CD8-positive, alpha-beta memory T cell (primary cell): Measurements from ENCODE around the gene ATF7. TPM values are rescaled to one million over a fixed set of nuclear protein-coding genes. Genes with fewer than 3 reads are reported as not detected.
"Not testable (repeated sequence)": the region's sequence is repeated elsewhere in the genome, so short reads cannot be mapped to it uniquely, and the experiment has no call there.

Source experiments
- CTCF ChIA-PET: fragments of 350-600 bp; sonication (Branson Sonifier 250); formaldehyde crosslinking; loops from one replicate; lab custom pipeline; 2021; ENCODE audit warnings: antibody characterized with exemption; lab: Charles Lee
- POLR2A ChIA-PET: fragments of 350-600 bp; sonication (Branson Sonifier 250); formaldehyde crosslinking; loops from one replicate; lab custom pipeline; 2021; ENCODE audit warnings: antibody characterized with exemption; lab: Charles Lee
- DNase-seq, 5 donors: peaks; one replicate each; pipeline versions ENCODE4 v3.0.0 to v3.0.0-alpha.2; 2020 to 2022; ENCODE audit warnings: mixed read lengths in 1 of 5
- H3K27ac ChIP-seq: one replicate; pipeline ENCODE4 v1.7.0; 2013; ENCODE audit warnings: low read depth, mild to moderate bottlenecking, low read length, moderate library complexity
- H3K27me3 ChIP-seq: 2 replicates; pipeline ENCODE4 v1.7.0; 2013; ENCODE audit warnings: low read length, mild to moderate bottlenecking; ENCODE audit not compliant: insufficient read depth, poor library complexity, severe bottlenecking
- H3K36me3 ChIP-seq: 2 replicates; pipeline ENCODE4 v1.7.0; 2013; ENCODE audit warnings: mild to moderate bottlenecking, low read length, moderate library complexity; ENCODE audit not compliant: insufficient read depth
- H3K4me1 ChIP-seq: 2 replicates; pipeline ENCODE4 v1.7.0; 2013; ENCODE audit warnings: mild to moderate bottlenecking, low read length, moderate library complexity; ENCODE audit not compliant: insufficient read depth
- H3K4me3 ChIP-seq: 2 replicates; pipeline ENCODE4 v1.7.0; 2013; ENCODE audit warnings: mild to moderate bottlenecking, low read length
- H3K9me3 ChIP-seq: 2 replicates; pipeline ENCODE4 v1.7.0; 2013; ENCODE audit warnings: mild to moderate bottlenecking, low read length
- H3K27ac Mint-ChIP-seq, 8 donors: one replicate each; pipeline ENCODE4 v1.8.0; 2020 to 2021; ENCODE audit warnings: mixed read lengths in 8 of 8, mild to moderate bottlenecking in 6 of 8, inconsistent platforms in 3 of 8, moderate library complexity in 3 of 8
- H3K27me3 Mint-ChIP-seq, 2 donors: one replicate each; pipeline ENCODE4 v1.8.0; 2020 to 2021; ENCODE audit warnings: mixed read lengths in 2 of 2, mild to moderate bottlenecking in 1 of 2, moderate library complexity in 1 of 2
- H3K36me3 Mint-ChIP-seq, 3 donors: one replicate each; pipeline ENCODE4 v1.8.0; 2020 to 2021; ENCODE audit warnings: mixed read lengths in 3 of 3, inconsistent platforms in 1 of 3, mild to moderate bottlenecking in 1 of 3
- H3K4me1 Mint-ChIP-seq, 3 donors: one replicate each; pipeline ENCODE4 v1.8.0; 2020 to 2021; ENCODE audit warnings: mixed read lengths in 3 of 3, inconsistent platforms in 1 of 3, mild to moderate bottlenecking in 1 of 3
- H3K4me3 Mint-ChIP-seq, 7 donors: one replicate each; pipeline ENCODE4 v1.8.0; 2020 to 2021; ENCODE audit warnings: mixed read lengths in 7 of 7, mild to moderate bottlenecking in 6 of 7, moderate library complexity in 4 of 7, inconsistent platforms in 2 of 7
- H3K9me3 Mint-ChIP-seq, 5 donors: one replicate each; pipeline ENCODE4 v1.8.0; 2020 to 2022; ENCODE audit warnings: mixed read lengths in 5 of 5, mild to moderate bottlenecking in 3 of 5, moderate library complexity in 2 of 5, inconsistent platforms in 1 of 5
- polyA plus RNA-seq: library from polyadenylated mRNA; unstranded; fragments of 300-500 nt; fragmentation: Illumina TruSeq; gene quantifications from one replicate; pipeline ENCODE4 v1.2.3, GENCODE V29; 2021
- total RNA-seq, 2 experiments: library from RNA; stranded (reverse); gene quantifications; one replicate each; pipeline ENCODE4 v1.2.3, GENCODE V29; 2021

Gene ATF7
- total and polyA plus RNA-seq, 3 experiments from 2014 or later = 13.4 to 28.1 (median 27.6) TPM

DNA sequence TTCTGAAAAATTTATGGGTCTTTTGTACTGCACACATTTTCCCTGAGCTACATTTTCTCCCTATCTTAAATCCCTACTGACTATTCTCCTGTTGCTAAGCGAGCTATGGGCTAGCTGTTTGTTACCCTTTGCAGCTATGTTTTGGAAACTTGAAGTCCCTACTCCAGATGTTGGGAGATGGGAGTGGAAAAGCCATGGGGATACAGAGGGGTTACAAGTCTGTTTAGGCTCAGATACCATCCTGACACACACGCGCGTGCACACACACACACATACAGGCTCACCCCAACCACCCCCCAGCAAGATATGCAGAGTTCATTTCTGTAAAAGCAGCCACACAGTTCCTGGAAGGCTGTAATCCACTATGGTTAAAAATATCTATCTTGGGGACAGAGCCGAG lies 33.9 kb upstream of the ATF7 start:
- H3K36me3 ChIP-seq = no peaks in the 10 kb centered on the region
- H3K36me3 Mint-ChIP-seq = peaks cover 5 to 29% (median 10%) of the 10 kb centered on the region in 3 donors
- H3K27me3 Mint-ChIP-seq = no peaks in the 10 kb centered on the region
- ChIA-PET POLR2A (no interaction called here), CTCF (no interaction called here)
- no peak overlapping the region for H3K4me3 ChIP-seq
- H3K4me3 Mint-ChIP-seq = no peak overlapping the region
- no peaks in the 10 kb centered on the region for H3K27me3 ChIP-seq
- H3K4me1 Mint-ChIP-seq = no peaks in the 10 kb centered on the region
- no peaks in the 10 kb centered on the region for H3K9me3 Mint-ChIP-seq
- H3K27ac ChIP-seq = no peak overlapping the region
- H3K9me3 ChIP-seq = no peaks in the 10 kb centered on the region
- H3K4me1 ChIP-seq = no peaks in the 10 kb centered on the region
- no peak for DNase-seq
- H3K27ac Mint-ChIP-seq = peak overlapping the region in 1 of 8 donors; percentile 75

DNA sequence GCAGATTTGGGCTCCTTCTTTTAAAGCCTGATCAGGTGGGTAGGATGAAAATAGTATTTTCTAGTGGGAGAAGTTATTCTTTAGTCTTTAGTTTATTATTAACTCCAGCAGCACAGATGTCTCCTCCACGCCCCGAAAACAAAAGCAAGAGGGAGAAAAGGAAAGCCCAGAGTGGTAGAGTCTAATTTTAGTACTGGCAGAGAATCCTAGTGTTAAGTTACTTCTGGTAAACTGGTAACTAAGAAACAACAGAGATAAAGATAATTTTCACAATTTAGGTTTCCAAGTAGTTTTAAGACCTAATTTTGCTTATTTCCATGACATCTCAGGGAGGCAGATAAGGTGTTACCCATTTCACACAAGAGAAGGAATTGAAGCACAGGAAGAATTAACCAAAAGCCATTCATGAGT lies 33.4 kb upstream of the ATF7 start:
- no peaks in the 10 kb centered on the region for H3K36me3 ChIP-seq
- peaks cover 5 to 24% (median 7%) of the 10 kb centered on the region in 3 donors for H3K36me3 Mint-ChIP-seq
- H3K4me3 Mint-ChIP-seq = no peak overlapping the region
- no peaks in the 10 kb centered on the region for H3K9me3 ChIP-seq
- H3K27me3 Mint-ChIP-seq = no peaks in the 10 kb centered on the region
- DNase-seq = no peak
- H3K4me1 ChIP-seq = no peaks in the 10 kb centered on the region
- ChIA-PET POLR2A (no interaction called here), CTCF (no interaction called here)
- H3K9me3 Mint-ChIP-seq = no peaks in the 10 kb centered on the region
- H3K27ac ChIP-seq = no peak overlapping the region
- H3K4me3 ChIP-seq = no peak overlapping the region
- no peaks in the 10 kb centered on the region for H3K27me3 ChIP-seq
- H3K27ac Mint-ChIP-seq = peak overlapping the region in 1 of 8 donors; percentile 0
- no peaks in the 10 kb centered on the region for H3K4me1 Mint-ChIP-seq

DNA sequence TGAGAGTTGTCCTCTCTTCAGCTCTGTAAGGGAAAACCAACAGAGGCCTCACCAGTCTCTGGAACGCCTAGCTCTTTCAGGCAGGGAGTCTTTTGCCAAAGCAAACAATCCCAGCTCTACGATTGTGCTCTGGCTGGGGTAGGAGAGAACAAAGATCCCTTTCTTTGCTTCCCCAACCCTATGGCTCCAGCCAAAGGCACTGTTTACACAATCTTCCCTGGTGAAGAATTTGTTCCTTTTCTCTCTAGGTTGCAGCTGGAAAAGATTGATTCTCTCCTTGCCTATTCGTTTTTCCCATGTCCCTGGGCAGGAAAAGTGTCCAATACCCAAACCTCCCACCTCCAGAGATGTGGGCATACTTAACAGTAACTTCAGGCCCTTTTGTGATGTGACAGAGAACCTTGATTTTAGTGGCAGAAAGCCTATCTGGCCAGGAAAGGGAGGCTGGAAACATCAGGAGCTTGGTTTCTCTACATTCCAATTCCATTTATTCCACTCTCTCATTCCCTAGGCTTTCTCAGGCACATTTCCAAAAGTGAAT lies 32.9 kb upstream of the ATF7 start:
- no peak for DNase-seq
- no peaks in the 10 kb centered on the region for H3K9me3 ChIP-seq
- H3K36me3 ChIP-seq = no peaks in the 10 kb centered on the region
- no peaks in the 10 kb centered on the region for H3K4me1 Mint-ChIP-seq
- no peaks in the 10 kb centered on the region for H3K27me3 ChIP-seq
- H3K9me3 Mint-ChIP-seq = no peaks in the 10 kb centered on the region
- ChIA-PET POLR2A (no interaction called here), CTCF (no interaction called here)
- H3K4me3 Mint-ChIP-seq = no peak overlapping the region
- peak overlapping the region in 1 of 8 donors; percentile 0 for H3K27ac Mint-ChIP-seq
- H3K27ac ChIP-seq = no peak overlapping the region
- H3K4me1 ChIP-seq = no peaks in the 10 kb centered on the region
- H3K36me3 Mint-ChIP-seq = peaks cover 4 to 21% (median 5%) of the 10 kb centered on the region in 3 donors
- no peaks in the 10 kb centered on the region for H3K27me3 Mint-ChIP-seq
- H3K4me3 ChIP-seq = no peak overlapping the region

DNA sequence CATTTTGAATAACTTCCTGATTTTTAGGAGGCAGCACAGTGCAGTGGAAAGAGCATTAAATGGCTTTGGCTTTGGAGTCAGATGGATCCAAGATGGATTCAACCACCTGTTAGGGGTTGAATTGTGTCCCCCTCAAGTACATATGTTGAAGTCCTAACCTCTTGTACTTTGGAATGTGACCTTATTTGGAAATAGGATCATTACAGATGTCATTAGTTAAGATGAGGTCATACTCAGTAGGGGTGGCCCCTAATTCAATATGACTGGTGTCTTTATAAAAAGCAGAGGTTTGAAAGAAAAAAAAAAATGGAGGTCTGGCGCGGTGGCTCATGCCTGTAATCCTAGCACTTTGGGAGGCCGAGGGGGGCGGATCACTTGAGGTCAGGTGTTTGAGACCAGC lies 30.9 kb upstream of the ATF7 start:
- no peaks in the 10 kb centered on the region for H3K4me1 ChIP-seq
- CTCF ChIA-PET = no interaction called here
- peak overlapping the region in 1 of 8 donors; percentile 55 for H3K27ac Mint-ChIP-seq

DNA sequence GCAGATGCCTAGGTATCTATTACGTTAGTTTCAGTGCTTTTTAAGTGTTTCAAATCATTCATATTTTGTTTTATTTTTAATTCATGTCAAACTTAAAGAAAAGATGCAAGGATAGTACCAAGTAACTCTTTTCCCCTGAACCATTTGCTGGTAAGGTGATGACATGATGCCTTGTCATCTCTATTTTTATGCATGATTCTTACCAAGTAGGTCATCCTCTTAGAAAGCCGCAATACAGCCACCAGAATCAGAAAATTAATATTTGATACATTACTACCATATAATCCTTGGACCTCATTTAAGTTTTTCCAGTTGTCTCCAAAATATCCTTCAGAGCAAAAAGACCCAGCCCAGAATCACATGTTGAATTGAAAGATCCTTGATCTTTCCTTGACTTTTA lies 27.4 kb upstream of the ATF7 start:
- H3K4me1 Mint-ChIP-seq = no peaks in the 10 kb centered on the region
- ChIA-PET CTCF (no interaction called here), POLR2A (no interaction called here)
- H3K27ac Mint-ChIP-seq = no peak overlapping the region
- DNase-seq = no peak
- no peaks in the 10 kb centered on the region for H3K27me3 ChIP-seq
- H3K27me3 Mint-ChIP-seq = peaks cover 0 to 2% of the 10 kb centered on the region in 2 donors
- H3K9me3 Mint-ChIP-seq = no peaks in the 10 kb centered on the region
- no peaks in the 10 kb centered on the region for H3K36me3 Mint-ChIP-seq
- H3K27ac ChIP-seq = no peak overlapping the region
- H3K4me3 ChIP-seq = no peak overlapping the region
- H3K9me3 ChIP-seq = no peaks in the 10 kb centered on the region
- H3K4me1 ChIP-seq = no peaks in the 10 kb centered on the region
- no peaks in the 10 kb centered on the region for H3K36me3 ChIP-seq
- no peak overlapping the region for H3K4me3 Mint-ChIP-seq

More for the DNA sequence above, 30.9 kb upstream of the ATF7 start:
- no peaks in the 10 kb centered on the region for H3K27me3 Mint-ChIP-seq
- POLR2A ChIA-PET = no interaction called here
- DNase-seq = no peak
- peaks cover 0 to 9% (median 0%) of the 10 kb centered on the region in 3 donors for H3K36me3 Mint-ChIP-seq
- H3K36me3 ChIP-seq = no peaks in the 10 kb centered on the region
- H3K27me3 ChIP-seq = no peaks in the 10 kb centered on the region
- H3K4me3 Mint-ChIP-seq = no peak overlapping the region
- no peak overlapping the region for H3K27ac ChIP-seq
- no peaks in the 10 kb centered on the region for H3K9me3 Mint-ChIP-seq
- H3K4me3 ChIP-seq = no peak overlapping the region
- no peaks in the 10 kb centered on the region for H3K4me1 Mint-ChIP-seq
- no peaks in the 10 kb centered on the region for H3K9me3 ChIP-seq

DNA sequence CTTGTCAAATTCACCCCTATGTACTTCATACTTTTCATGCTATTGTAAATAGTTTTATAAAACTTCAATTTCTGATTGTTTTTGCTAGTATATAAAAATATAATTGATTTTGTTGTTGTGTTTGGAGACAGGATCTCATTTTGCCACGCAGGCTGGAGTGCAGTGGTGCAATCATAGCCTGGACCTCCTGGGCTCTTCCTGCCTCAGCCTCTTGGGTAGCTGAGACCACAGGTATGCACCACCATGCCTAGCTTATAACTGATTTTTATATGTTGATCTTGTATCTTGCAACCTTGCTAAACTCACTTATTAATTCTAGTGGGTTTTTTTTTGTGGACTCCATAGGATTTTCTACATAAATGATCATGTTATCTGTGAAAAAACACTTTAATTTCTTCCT lies 26.2 kb upstream of the ATF7 start:
- no peak for DNase-seq
- Mint-ChIP-seq H3K4me1 (no peaks in the 10 kb centered on the region), H3K4me3 (no peak overlapping the region), H3K27ac (no peak overlapping the region), H3K36me3 (no peaks in the 10 kb centered on the region), H3K27me3 (peaks cover 0 to 3% of the 10 kb centered on the region in 2 donors), H3K9me3 (no peaks in the 10 kb centered on the region)
- CTCF ChIA-PET = no interaction called here
- Histone ChIP-seq H3K9me3 (no peaks in the 10 kb centered on the region), H3K36me3 (no peaks in the 10 kb centered on the region), H3K4me3 (no peak overlapping the region), H3K27ac (no peak overlapping the region), H3K4me1 (no peaks in the 10 kb centered on the region), H3K27me3 (no peaks in the 10 kb centered on the region)
- POLR2A ChIA-PET = no interaction called here

DNA sequence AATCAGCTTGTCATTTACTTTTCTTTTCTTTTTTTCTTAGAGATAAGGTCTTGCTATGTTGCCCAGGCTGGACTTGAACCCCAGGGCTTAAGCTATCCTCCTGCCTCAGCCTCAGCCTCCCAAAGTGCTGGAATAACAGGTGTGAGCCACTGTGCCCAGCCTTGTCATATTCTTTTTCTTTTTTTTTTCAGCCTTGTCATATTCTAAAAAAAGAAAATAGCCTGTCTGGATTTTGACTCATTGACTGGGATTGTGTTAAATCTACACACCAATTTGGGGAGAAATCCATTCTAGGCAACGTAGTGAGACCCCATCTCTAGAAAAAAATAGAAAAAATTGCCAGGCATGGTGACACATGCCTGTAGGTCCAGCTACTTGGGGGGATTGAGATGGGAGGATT lies 25.6 kb upstream of the ATF7 start:
- ChIA-PET CTCF (no interaction called here), POLR2A (no interaction called here)
- Histone ChIP-seq H3K27ac (no peak overlapping the region), H3K27me3 (no peaks in the 10 kb centered on the region), H3K4me1 (no peaks in the 10 kb centered on the region), H3K9me3 (no peaks in the 10 kb centered on the region), H3K4me3 (no peak overlapping the region), H3K36me3 (no peaks in the 10 kb centered on the region)
- H3K4me3 Mint-ChIP-seq = no peak overlapping the region
- no peak for DNase-seq
- no peaks in the 10 kb centered on the region for H3K9me3 Mint-ChIP-seq
- no peaks in the 10 kb centered on the region for H3K4me1 Mint-ChIP-seq
- H3K36me3 Mint-ChIP-seq = no peaks in the 10 kb centered on the region
- H3K27ac Mint-ChIP-seq = no peak overlapping the region
- peaks cover 0 to 3% of the 10 kb centered on the region in 2 donors for H3K27me3 Mint-ChIP-seq

DNA sequence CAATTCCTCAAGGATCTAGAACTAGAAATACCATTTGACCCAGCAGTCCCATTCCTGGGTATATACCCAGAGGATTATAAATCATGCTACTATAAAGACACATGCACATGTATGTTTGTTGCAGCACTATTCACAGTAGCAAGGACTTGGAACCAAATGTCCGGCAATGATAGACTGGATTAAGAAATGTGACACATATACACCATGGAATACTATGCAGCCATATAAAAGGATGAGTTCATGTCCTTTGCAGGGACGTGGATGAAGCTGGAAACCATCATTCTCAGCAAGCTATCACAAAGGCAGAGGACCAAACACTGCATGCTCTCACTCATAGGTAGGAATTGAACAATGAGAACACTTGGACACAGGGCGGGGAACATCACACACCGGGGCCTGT lies 20.1 kb upstream of the ATF7 start:
- H3K4me1 Mint-ChIP-seq, POLR2A ChIA-PET, H3K4me1 ChIP-seq, H3K27me3 ChIP-seq, DNase-seq, CTCF ChIA-PET, H3K27ac ChIP-seq, H3K36me3 Mint-ChIP-seq, H3K36me3 ChIP-seq, H3K9me3 Mint-ChIP-seq, H3K9me3 ChIP-seq, H3K4me3 ChIP-seq, H3K4me3 Mint-ChIP-seq, H3K27me3 Mint-ChIP-seq, H3K27ac Mint-ChIP-seq: not testable (repeated sequence)
